HG02642 (cell line): Measurements from ENCODE around the gene ZNF850.
"Not testable (repeated sequence)": the region's sequence is repeated elsewhere in the genome, so short reads cannot be mapped to it uniquely, and the experiment has no call there.

Source experiments
- ATAC-seq: cut with Tn5 transposase; IDR thresholded peaks from one replicate; pipeline ENCODE4 v1.9.1; 2021; ENCODE audit warnings: mild to moderate bottlenecking; ENCODE audit not compliant: unreplicated experiment, poor library complexity

ZNF850 gene

GRCh38 chr19:36772311-36773222, at the start of gene ZNF850:
Gene ZNF850 (minus strand): TSS chr19:36772807. CDS start chr19:36762606, 10,201 bp downstream.
- peak; percentile 96 for ATAC-seq

- ATAC-seq, result no peak
Measured at GRCh38 chr19:36821758-36822157, 49.2 kb upstream of the ZNF850 start.

- no peak for ATAC-seq
Measured at GRCh38 chr19:36819130-36819630, 46.6 kb upstream of the ZNF850 start.

GRCh38 chr19:36807029-36807428, 34.4 kb upstream of the ZNF850 start:
- no peak for ATAC-seq

- no peak for ATAC-seq
Measured at GRCh38 chr19:36805364-36805763, 32.8 kb upstream of the ZNF850 start.

GRCh38 chr19:36797786-36798108, 25.1 kb upstream of the ZNF850 start:
- no peak for ATAC-seq

- ATAC-seq, result no peak
Measured at GRCh38 chr19:36796714-36796992, 24.0 kb upstream of the ZNF850 start.

- not testable (repeated sequence) for ATAC-seq
Measured at GRCh38 chr19:36791420-36792141, 19.0 kb upstream of the ZNF850 start.

- no peak for ATAC-seq
Measured at GRCh38 chr19:36775768-36776167, 3.2 kb upstream of the ZNF850 start.

- ATAC-seq, result peak; percentile 25
Measured at GRCh38 chr19:36773223-36773579, 594 bp upstream of the ZNF850 start.

- no peak for ATAC-seq
Measured at GRCh38 chr19:36771261-36772231, 1.1 kb downstream of the ZNF850 start.

GRCh38 chr19:36750066-36750691, 22.4 kb downstream of the ZNF850 start:
- ATAC-seq, result no peak

- not testable (repeated sequence) for ATAC-seq
Measured at GRCh38 chr19:36749613-36750012, 23.0 kb downstream of the ZNF850 start.

GRCh38 chr19:36748431-36749275, 24.0 kb downstream of the ZNF850 start:
- ATAC-seq, result no peak

GRCh38 chr19:36747750-36748149, 24.9 kb downstream of the ZNF850 start:
- ATAC-seq, result no peak

- ATAC-seq, result no peak
Measured at GRCh38 chr19:36745870-36746269, 26.7 kb downstream of the ZNF850 start.

- ATAC-seq, result not testable (repeated sequence)
Measured at GRCh38 chr19:36736166-36736565, 36.4 kb downstream of the ZNF850 start.

- ATAC-seq, result no peak
Measured at GRCh38 chr19:36719687-36720556, 52.7 kb downstream of the ZNF850 start.
